HepG2 (cell line): ENCODE measurements around the gene TEX19. TPM values are rescaled to one million over a fixed set of nuclear protein-coding genes. Genes with fewer than 3 reads are reported as not detected.
A peak's percentile ranks its signal among the peaks of the same experiment; 100 is the strongest.
"Not testable (repeated sequence)": the region's sequence is repeated elsewhere in the genome, so short reads cannot be mapped to it uniquely, and the experiment has no call there.

Experiments
- ATAC-seq: fragments of 200-7000 bp; cut with Tn5 transposase; 3 replicates; pipeline ENCODE4 v1.9.1; 2020; ENCODE audit warnings: mild to moderate bottlenecking, moderate library complexity
- BruUV-seq: library from RNA; stranded (reverse); fragments of 400-500 nt; replicated peaks from 2 replicates; lab custom pipeline; 2021; lab: Mats Ljungman, UMichigan
- CTCF ChIA-PET: fragments of 300-600 bp; formaldehyde crosslinking; extraction: SDS; loops from one replicate; lab custom pipeline; 2021; ENCODE audit warnings: low total read pairs, inconsistent platforms, low intra/inter-chr PET ratio; lab: Yijun Ruan, JAX
- POLR2A ChIA-PET: fragments of 350-600 bp; sonication (Branson Sonifier 250); formaldehyde crosslinking; loops from one replicate; lab custom pipeline; 2020; ENCODE audit warnings: antibody characterized with exemption, inconsistent platforms; lab: Yijun Ruan, JAX
- DNase-seq: peaks from one replicate; pipeline ENCODE4 v3.0.0-alpha.2; 2015; ENCODE audit warnings: low spot score
- FAIRE-seq: peaks from 3 replicates; lab custom pipeline; 2011; peaks lifted over from hg19 to GRCh38; lab: Jason Lieb, UNC
- H2AFZ ChIP-seq: one replicate; pipeline ENCODE4 v1.6.1; 2011; ENCODE audit warnings: low read length, inconsistent platforms
- H3K27ac ChIP-seq: fragments of 300-600 bp; 3 replicates; pipeline ENCODE4 v1.8.0; 2011; ENCODE audit warnings: mixed run types, mild to moderate bottlenecking, mixed read lengths, low read length, inconsistent platforms; ENCODE audit not compliant: insufficient read depth; ENCODE audit errors: extremely low read length
- H3K27me3 ChIP-seq, 2 experiments: fragments of 200-600 bp in 1 of 2; 2 replicates in 1 of 2; 3 replicates in 1 of 2; pipeline versions ENCODE4 v1.6.0 to v1.8.0; 2011; ENCODE audit warnings: low read length in 2 of 2, mild to moderate bottlenecking in 2 of 2, moderate library complexity in 2 of 2, inconsistent platforms in 1 of 2; ENCODE audit not compliant: insufficient read depth in 2 of 2, control insufficient read depth in 1 of 2
- H3K36me3 ChIP-seq, 2 experiments: fragments of 200-600 bp in 1 of 2; replicated peaks in 1 of 2; 2 replicates in 1 of 2; 3 replicates in 1 of 2; pipeline versions ENCODE4 v1.5.1 to v1.8.0; 2011; ENCODE audit warnings: low read length in 2 of 2, inconsistent platforms in 1 of 2; ENCODE audit not compliant: insufficient read depth in 2 of 2, control insufficient read depth in 1 of 2
- H3K4me1 ChIP-seq: 2 replicates; pipeline ENCODE4 v1.5.1; 2012; ENCODE audit warnings: low read length, inconsistent platforms; ENCODE audit not compliant: insufficient read depth
- H3K4me2 ChIP-seq: 2 replicates; pipeline ENCODE4 v1.6.0; 2011; ENCODE audit warnings: low read depth, low read length, inconsistent platforms
- H3K4me3 ChIP-seq, 3 experiments: fragments of 200-600 bp in 1 of 3; sonication (generic), shearing (Covaris generic) in 1 of 3; replicated peaks in 1 of 3; 2 replicates each; pipeline ENCODE4 v1.5.1; 2011 to 2016; ENCODE audit warnings: low read length in 3 of 3, inconsistent platforms in 2 of 3, low read depth in 2 of 3, mild to moderate bottlenecking in 2 of 3, control low read depth in 1 of 3, mixed read lengths in 1 of 3; ENCODE audit not compliant: insufficient read depth in 1 of 3
- H3K79me2 ChIP-seq: one replicate; pipeline ENCODE4 v1.6.1; 2011; ENCODE audit warnings: low read length, inconsistent platforms; ENCODE audit not compliant: insufficient read depth
- H3K9ac ChIP-seq: 2 replicates; pipeline ENCODE4 v1.6.0; 2011; ENCODE audit warnings: mild to moderate bottlenecking, low read depth, low read length, inconsistent platforms; ENCODE audit not compliant: insufficient read depth
- H3K9me3 ChIP-seq: 2 replicates; pipeline ENCODE4 v1.5.1; 2012; ENCODE audit warnings: mild to moderate bottlenecking, low read length
- H4K20me1 ChIP-seq: 2 replicates; pipeline ENCODE4 v1.6.0; 2011; ENCODE audit warnings: inconsistent platforms, mild to moderate bottlenecking, low read length, moderate library complexity; ENCODE audit not compliant: insufficient read depth
- KAT7 ChIP-seq: IDR thresholded peaks from 2 replicates; pipeline ENCODE4 v1.6.1; 2018; ENCODE audit warnings: borderline replicate concordance, missing compliant biosample characterization
- KDM5B ChIP-seq: sonication (generic); formaldehyde crosslinking; IDR thresholded peaks from 2 replicates; pipeline ENCODE4 v1.4.0; 2020; ENCODE audit warnings: missing genetic modification reagents, mild to moderate bottlenecking, borderline replicate concordance
- RARA ChIP-seq: IDR thresholded peaks from 2 replicates; pipeline ENCODE4 v1.6.1; 2016; ENCODE audit warnings: missing genetic modification reagents, missing compliant biosample characterization
- ZBTB38 ChIP-seq: sonication (generic); formaldehyde crosslinking; IDR thresholded peaks from 2 replicates; pipeline ENCODE4 v1.5.1; 2020; ENCODE audit warnings: mild to moderate bottlenecking, missing genetic modification reagents
- ZNF501 ChIP-seq: sonication (generic); formaldehyde crosslinking; IDR thresholded peaks from 2 replicates; pipeline ENCODE4 v1.5.1; 2020; ENCODE audit warnings: mild to moderate bottlenecking, moderate library complexity, missing genetic modification reagents
- ZNF770 ChIP-seq: sonication (generic); formaldehyde crosslinking; IDR thresholded peaks from 2 replicates; pipeline ENCODE4 v1.5.0; 2020; ENCODE audit warnings: mild to moderate bottlenecking, missing genetic modification reagents
- ZNF788 ChIP-seq: sonication (generic); formaldehyde crosslinking; IDR thresholded peaks from 2 replicates; pipeline ENCODE4 v1.5.0; 2020; ENCODE audit warnings: mild to moderate bottlenecking, missing genetic modification reagents, borderline replicate concordance
- WGBS: methylation state at CpG from one replicate; pipeline ENCODE4 v1.1.6; 2017; ENCODE audit warnings: low lambda C conversion rate; 5-methylcytosine and 5-hydroxymethylcytosine counted together
- in situ Hi-C: cut with HindIII; loops from 2 replicates; pipeline ENCODE4 v1.10.0; 2017; ENCODE audit warnings: low pct_unique_long_range_greater_than_20kb; ENCODE audit not compliant: extremely low pct_ligation_motif_present
- intact Hi-C: fragments of 100-400 bp; cut with micrococcal nuclease; formaldehyde crosslinking; loops from one replicate; pipeline ENCODE4 v1.10.0; 2022; ENCODE audit not compliant: unreplicated experiment
- polyA plus RNA-seq, 8 experiments: library from polyadenylated mRNA; depleted of rRNA in 3 of 8; stranded (reverse) in 7 of 8; unstranded in 1 of 8; fragments of >200 nt; fragmentation: Illumina TruSeq in 4 of 8; extraction: Trizol in 4 of 8; gene quantifications; 2 replicates each; pipeline versions ENCODE4 v1.2.1 to v1.2.3, GENCODE V29; 2011 to 2016; ENCODE audit warnings: low read depth in 4 of 8, missing spikeins in 1 of 8, mixed read lengths in 1 of 8; ENCODE audit not compliant: insufficient read depth in 1 of 8
- total RNA-seq, 5 experiments: library from RNA; depleted of rRNA; stranded (reverse); fragments of >200 nt; fragmentation: Illumina TruSeq; extraction: Trizol; gene quantifications; 2 replicates each; pipeline ENCODE4 v1.2.3, GENCODE V29; 2016; ENCODE audit warnings: low read depth in 1 of 5

The TEX19 gene
- total and polyA plus RNA-seq, 2 of the 13 experiments (the other 11 are each of a cell fraction or from before 2014, with no cell fraction given) = 1.3 to 6.0 TPM

GRCh38 chr17:82347994-82348393 lies 11.1 kb upstream of the TEX19 start:
- ATAC-seq, H3K9me3 ChIP-seq, H3K36me3 ChIP-seq, H3K4me3 ChIP-seq, H3K27me3 ChIP-seq, FAIRE-seq, H4K20me1 ChIP-seq, BruUV-seq, CTCF ChIA-PET, H2AFZ ChIP-seq, in situ Hi-C loops, H3K4me2 ChIP-seq, DNase-seq: not testable (repeated sequence)
- 78% methylated on average over 11 of the region's 11 CpGs for WGBS
- Histone ChIP-seq H3K27ac (peak overlapping the region; percentile 28), H3K9ac (peak overlapping the region; percentile 44; the same call in 1 of the 2 replicates), H3K79me2 (peaks cover 17% of the 10 kb centered on the region), H3K4me1 (peaks cover 94% of the 10 kb centered on the region)
- intact Hi-C loops = loop anchor here (2.0 kb wide), 1 partner anchor 65 kb away; no protein-coding TSS in a partner anchor
- TF ChIP-seq ZBTB38 (CRISPR knock-in tag) (peak; percentile 75), ZNF788 (peak; percentile 19; the same call in 1 of the 2 replicates), KDM5B (CRISPR knock-in tag) (0 out of 2 replicates have a peak, but pooled peaks have one; percentile 16), ZNF770 (CRISPR knock-in tag) (peak; percentile 70; the same call in 1 of the 2 replicates), ZNF501 (0 out of 2 replicates have a peak, but pooled peaks have one; percentile 4), RARA (CRISPR knock-in tag) (peak; percentile 46), KAT7 (CRISPR knock-in tag) (peak; percentile 36; the same call in 1 of the 2 replicates)
- POLR2A ChIA-PET = interaction anchor here (1.0 to 2.2 kb wide), 3 partner anchors 20 to 148 kb away, joined by 3 to 8 read pairs (median 6); no protein-coding TSS in a partner anchor
